ENCODE measurements around the gene ZMYND11. TPM values are rescaled to one million over a fixed set of nuclear protein-coding genes. Genes with fewer than 3 reads are reported as not detected.

The ZMYND11 gene
- total and polyA plus RNA-seq, 12 donors: 23.6 to 153 (median 63.6) TPM

GRCh38 chr10:277963-278362 is 142.7 kb downstream of the ZMYND11 start:
- Histone ChIP-seq H3K27me3 (no peaks in the 10 kb centered on the region), H3K4me1 (replicated peaks in 1 of 2) (no peaks in the 10 kb centered on the region), H3K36me3 (replicated peaks in 1 of 2) (peaks cover 0 to 32% of the 10 kb centered on the region in 2 donors), H3K27ac (no peak overlapping the region), H3K4me3 (no peak overlapping the region), H3K9me3 (replicated peaks in 1 of 3) (no peaks in the 10 kb centered on the region)
- intact Hi-C loops (cut with DNase I): no loop called here
- TF ChIP-seq, protein P1, sequence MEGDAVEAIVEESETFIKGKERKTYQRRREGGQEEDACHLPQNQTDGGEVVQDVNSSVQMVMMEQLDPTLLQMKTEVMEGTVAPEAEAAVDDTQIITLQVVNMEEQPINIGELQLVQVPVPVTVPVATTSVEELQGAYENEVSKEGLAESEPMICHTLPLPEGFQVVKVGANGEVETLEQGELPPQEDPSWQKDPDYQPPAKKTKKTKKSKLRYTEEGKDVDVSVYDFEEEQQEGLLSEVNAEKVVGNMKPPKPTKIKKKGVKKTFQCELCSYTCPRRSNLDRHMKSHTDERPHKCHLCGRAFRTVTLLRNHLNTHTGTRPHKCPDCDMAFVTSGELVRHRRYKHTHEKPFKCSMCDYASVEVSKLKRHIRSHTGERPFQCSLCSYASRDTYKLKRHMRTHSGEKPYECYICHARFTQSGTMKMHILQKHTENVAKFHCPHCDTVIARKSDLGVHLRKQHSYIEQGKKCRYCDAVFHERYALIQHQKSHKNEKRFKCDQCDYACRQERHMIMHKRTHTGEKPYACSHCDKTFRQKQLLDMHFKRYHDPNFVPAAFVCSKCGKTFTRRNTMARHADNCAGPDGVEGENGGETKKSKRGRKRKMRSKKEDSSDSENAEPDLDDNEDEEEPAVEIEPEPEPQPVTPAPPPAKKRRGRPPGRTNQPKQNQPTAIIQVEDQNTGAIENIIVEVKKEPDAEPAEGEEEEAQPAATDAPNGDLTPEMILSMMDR (IDR thresholded peaks at IDR 0.05): no peak
- no peak for TF ChIP-seq POLR2A (IDR thresholded peaks at IDR 0.05)
- WGBS, 4 donors: 97 to 98% (median 98%) methylated on average over 12 to 19 of the region's 19 CpGs; no CpG with 5 or more reads in 1 of the 4 donors
- no peak for DNase-seq

GRCh38 chr10:278707-279106 is 143.5 kb downstream of the ZMYND11 start:
- no peaks in the 10 kb centered on the region for H3K9me3 ChIP-seq (replicated peaks in 1 of 3)
- 91 to 96% (median 95%) methylated on average over 5 of the region's 5 CpGs for WGBS, 4 donors
- TF ChIP-seq, protein P1 (IDR thresholded peaks at IDR 0.05): no peak
- TF ChIP-seq POLR2A (IDR thresholded peaks at IDR 0.05): no peak
- intact Hi-C loops (cut with DNase I): no loop called here
- no peaks in the 10 kb centered on the region for H3K27me3 ChIP-seq
- H3K36me3 ChIP-seq (replicated peaks in 1 of 2): peaks cover 0 to 37% of the 10 kb centered on the region in 2 donors
- H3K4me3 ChIP-seq: no peak overlapping the region
- no peak overlapping the region for H3K27ac ChIP-seq
- H3K4me1 ChIP-seq (replicated peaks in 1 of 2): no peaks in the 10 kb centered on the region
- DNase-seq: no peak

- no peak for TF ChIP-seq POLR2A (IDR thresholded peaks at IDR 0.05)
- TF ChIP-seq, protein P1 (IDR thresholded peaks at IDR 0.05): no peak
- DNase-seq: no peak
- Histone ChIP-seq H3K4me3 (no peak overlapping the region), H3K9me3 (replicated peaks in 1 of 3) (no peaks in the 10 kb centered on the region), H3K4me1 (replicated peaks in 1 of 2) (no peaks in the 10 kb centered on the region), H3K36me3 (replicated peaks in 1 of 2) (peaks cover 0 to 37% of the 10 kb centered on the region in 2 donors), H3K27ac (no peak overlapping the region), H3K27me3 (no peaks in the 10 kb centered on the region)
- WGBS, 4 donors: 95 to 98% (median 95%) methylated on average over 8 to 9 of the region's 9 CpGs
- intact Hi-C loops (cut with DNase I): no loop called here
Observed at GRCh38 chr10:279232-279631, 144.0 kb downstream of the ZMYND11 start.

- Histone ChIP-seq H3K27me3 (no peaks in the 10 kb centered on the region), H3K27ac (no peak overlapping the region), H3K9me3 (replicated peaks in 1 of 3) (no peaks in the 10 kb centered on the region), H3K4me3 (no peak overlapping the region), H3K4me1 (replicated peaks in 1 of 2) (no peaks in the 10 kb centered on the region), H3K36me3 (replicated peaks in 1 of 2) (peaks cover 0 to 37% of the 10 kb centered on the region in 2 donors)
- TF ChIP-seq POLR2A (IDR thresholded peaks at IDR 0.05): no peak
- TF ChIP-seq, protein P1 (IDR thresholded peaks at IDR 0.05): no peak
- intact Hi-C loops (cut with DNase I): no loop called here
- DNase-seq: no peak
- 91 to 95% (median 93%) methylated on average over 10 of the region's 10 CpGs for WGBS, 4 donors
Observed at GRCh38 chr10:279655-280054, 144.4 kb downstream of the ZMYND11 start.
